Activated CD4-positive, alpha-beta T cell treated with anti-CD3 and anti-CD28 coated beads, Interleukin-10, Interleukin-2, amounts not matched to agents 100 ng/mL and 50 ng/mL, durations not matched to agents 16 hours and 8 hours (primary cell): Measurements from ENCODE around the gene SLC26A1.

Source experiments
- DNase-seq: peaks from one replicate; pipeline ENCODE4 v3.0.0-alpha.2; 2020

Gene SLC26A1

GRCh38 chr4:993111-994029 lies at the start of gene SLC26A1:
TSS of gene SLC26A1 (minus strand) at chr4:993404. CDS start at chr4:991703, 1,701 bp downstream.
- DNase-seq, result no peak

GRCh38 chr4:1042352-1043055 lies 49.3 kb upstream of the SLC26A1 start:
- no peak for DNase-seq

GRCh38 chr4:1041936-1042330 lies 48.7 kb upstream of the SLC26A1 start:
- DNase-seq, result no peak

- DNase-seq, result no peak
Observed at GRCh38 chr4:1041147-1041935, 48.1 kb upstream of the SLC26A1 start.

GRCh38 chr4:1040344-1041146 lies 47.3 kb upstream of the SLC26A1 start:
- DNase-seq, result no peak

- DNase-seq, result no peak
Observed at GRCh38 chr4:1039493-1040343, 46.5 kb upstream of the SLC26A1 start.

GRCh38 chr4:1038948-1039492 lies 45.8 kb upstream of the SLC26A1 start:
- no peak for DNase-seq

- DNase-seq, result no peak
Observed at GRCh38 chr4:1036976-1037810, 44.0 kb upstream of the SLC26A1 start.

- no peak for DNase-seq
Observed at GRCh38 chr4:1036095-1036494, 42.9 kb upstream of the SLC26A1 start.

- DNase-seq, result no peak
Observed at GRCh38 chr4:1035510-1035909, 42.3 kb upstream of the SLC26A1 start.

- DNase-seq, result no peak
Observed at GRCh38 chr4:1033840-1034551, 40.8 kb upstream of the SLC26A1 start.

GRCh38 chr4:1032861-1033260 lies 39.7 kb upstream of the SLC26A1 start:
- DNase-seq, result no peak

GRCh38 chr4:1031956-1032795 lies 39.0 kb upstream of the SLC26A1 start:
- DNase-seq, result peak; percentile 12

GRCh38 chr4:1031346-1031745 lies 38.1 kb upstream of the SLC26A1 start:
- no peak for DNase-seq

GRCh38 chr4:1030559-1030958 lies 37.4 kb upstream of the SLC26A1 start:
- DNase-seq, result no peak

- DNase-seq, result no peak
Observed at GRCh38 chr4:1030031-1030430, 36.8 kb upstream of the SLC26A1 start.

- DNase-seq, result no peak
Observed at GRCh38 chr4:1029529-1029928, 36.3 kb upstream of the SLC26A1 start.

- no peak for DNase-seq
Observed at GRCh38 chr4:1028574-1029220, 35.5 kb upstream of the SLC26A1 start.
